Measurements from ENCODE around the gene ZC2HC1C. TPM values are rescaled to one million over a fixed set of nuclear protein-coding genes. Genes with fewer than 3 reads are reported as not detected.

ZC2HC1C gene
- polyA plus RNA-seq, 1 donor (not counting 4 experiments of a cell fraction or from before 2014, with no cell fraction given), result 0.68 TPM

DNA sequence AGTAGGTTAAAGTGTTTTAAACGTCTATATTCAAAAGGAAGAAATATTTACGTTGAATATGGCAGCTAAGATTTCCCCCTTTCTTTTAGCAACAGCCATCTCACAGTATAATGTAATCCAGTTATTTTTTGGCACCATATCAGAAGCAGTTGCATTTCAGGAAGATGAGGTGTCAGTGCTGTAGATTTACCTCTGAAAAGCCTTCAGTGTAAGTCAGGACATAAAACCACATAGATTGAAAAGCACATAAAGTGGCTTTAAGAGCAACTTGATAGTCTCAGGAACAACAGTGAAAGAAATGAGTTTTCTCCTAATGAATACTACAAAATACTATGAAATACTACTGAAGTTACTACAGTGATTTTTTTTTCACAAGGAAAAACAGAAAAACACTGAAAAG lies 25.1 kb upstream of the ZC2HC1C start:
- Histone ChIP-seq H3K36me3 (ENCODE audit: control insufficient read depth in 2 of 2, extremely low read depth in 1 of 2, insufficient read depth in 2 of 2, low read length in 2 of 2) (peaks cover 1 to 8% of the 10 kb centered on the region in 2 experiments), H3K79me2 (ENCODE audit: control insufficient read depth, insufficient read depth, low read length) (no peaks in the 10 kb centered on the region), H3K4me1 (ENCODE audit: control insufficient read depth, extremely low read depth, insufficient read depth, low read length) (peaks cover 22% of the 10 kb centered on the region), H3K27me3 (ENCODE audit: control insufficient read depth, extremely low read depth, insufficient read depth, low read length) (no peaks in the 10 kb centered on the region), H3K9me3 (ENCODE audit: control insufficient read depth, low read depth, low read length) (no peaks in the 10 kb centered on the region), H2AFZ (ENCODE audit: control insufficient read depth, low read length) (no peak overlapping the region), H3K9me1 (ENCODE audit: control insufficient read depth, extremely low read depth, insufficient read depth, low read length) (no peaks in the 10 kb centered on the region), H3K4me3 (ENCODE audit: control insufficient read depth in 2 of 3, extremely low read depth in 1 of 3, insufficient read depth in 2 of 3, low read depth in 1 of 3, low read length in 3 of 3) (no peak overlapping the region), H3K9ac (ENCODE audit: control insufficient read depth, extremely low read depth, insufficient read depth, low read length) (no peak overlapping the region), H3K27ac (ENCODE audit: control insufficient read depth, insufficient read depth, low read length) (peak overlapping the region; percentile 34), H4K20me1 (ENCODE audit: control insufficient read depth, extremely low read depth, insufficient read depth, low read length) (no peaks in the 10 kb centered on the region), H3K4me2 (ENCODE audit: control insufficient read depth, extremely low read depth, insufficient read depth, low read depth, low read length) (peak overlapping the region; percentile 45)
- DNase-seq (ENCODE audit: low read depth, low spot score) (no peak), FAIRE-seq (peak; percentile 23)
- dilution Hi-C loops (cut with MboI; ENCODE audit: extremely low pct_ligation_motif_present, low sequenced_read_pairs), result no loop called here
- TF ChIP-seq, protein P1, sequence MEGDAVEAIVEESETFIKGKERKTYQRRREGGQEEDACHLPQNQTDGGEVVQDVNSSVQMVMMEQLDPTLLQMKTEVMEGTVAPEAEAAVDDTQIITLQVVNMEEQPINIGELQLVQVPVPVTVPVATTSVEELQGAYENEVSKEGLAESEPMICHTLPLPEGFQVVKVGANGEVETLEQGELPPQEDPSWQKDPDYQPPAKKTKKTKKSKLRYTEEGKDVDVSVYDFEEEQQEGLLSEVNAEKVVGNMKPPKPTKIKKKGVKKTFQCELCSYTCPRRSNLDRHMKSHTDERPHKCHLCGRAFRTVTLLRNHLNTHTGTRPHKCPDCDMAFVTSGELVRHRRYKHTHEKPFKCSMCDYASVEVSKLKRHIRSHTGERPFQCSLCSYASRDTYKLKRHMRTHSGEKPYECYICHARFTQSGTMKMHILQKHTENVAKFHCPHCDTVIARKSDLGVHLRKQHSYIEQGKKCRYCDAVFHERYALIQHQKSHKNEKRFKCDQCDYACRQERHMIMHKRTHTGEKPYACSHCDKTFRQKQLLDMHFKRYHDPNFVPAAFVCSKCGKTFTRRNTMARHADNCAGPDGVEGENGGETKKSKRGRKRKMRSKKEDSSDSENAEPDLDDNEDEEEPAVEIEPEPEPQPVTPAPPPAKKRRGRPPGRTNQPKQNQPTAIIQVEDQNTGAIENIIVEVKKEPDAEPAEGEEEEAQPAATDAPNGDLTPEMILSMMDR (optimal IDR thresholded peaks at IDR 0.05 in 1 of 3, IDR thresholded peaks at IDR 0.05 in 1 of 3, conservative IDR thresholded peaks at IDR 0.05 in 1 of 3; ENCODE audit: extremely low read depth in 1 of 3, insufficient read depth in 2 of 3, low read length in 3 of 3), result no peak
- no peak for TF ChIP-seq EZH2 (IDR thresholded peaks at IDR 0.05; ENCODE audit: low read length)

DNA sequence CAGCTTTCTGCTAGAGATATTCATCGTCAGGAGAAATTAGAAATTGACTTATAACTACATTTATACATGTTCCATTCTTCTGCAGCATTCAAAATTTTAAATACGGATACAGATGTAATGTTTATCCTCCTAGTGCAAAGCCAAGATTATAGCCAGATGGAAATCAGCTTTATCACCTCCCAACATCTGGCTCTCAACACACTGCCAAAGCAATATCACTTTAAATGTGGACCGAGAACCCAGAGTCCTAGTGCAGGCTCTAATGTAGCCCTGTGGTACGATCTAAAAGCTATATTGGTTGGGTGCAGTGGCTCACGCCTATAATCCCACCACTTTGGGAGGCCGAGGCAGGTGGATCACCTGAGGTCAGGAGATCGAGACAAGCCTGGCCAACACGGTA lies 24.7 kb upstream of the ZC2HC1C start:
- dilution Hi-C loops (cut with MboI; ENCODE audit: extremely low pct_ligation_motif_present, low sequenced_read_pairs), result no loop called here
- Histone ChIP-seq H3K9ac (ENCODE audit: control insufficient read depth, extremely low read depth, insufficient read depth, low read length) (no peak overlapping the region), H3K9me3 (ENCODE audit: control insufficient read depth, low read depth, low read length) (no peaks in the 10 kb centered on the region), H4K20me1 (ENCODE audit: control insufficient read depth, extremely low read depth, insufficient read depth, low read length) (no peaks in the 10 kb centered on the region), H3K27me3 (ENCODE audit: control insufficient read depth, extremely low read depth, insufficient read depth, low read length) (no peaks in the 10 kb centered on the region), H3K9me1 (ENCODE audit: control insufficient read depth, extremely low read depth, insufficient read depth, low read length) (no peaks in the 10 kb centered on the region), H3K79me2 (ENCODE audit: control insufficient read depth, insufficient read depth, low read length) (peaks cover 3% of the 10 kb centered on the region), H3K27ac (ENCODE audit: control insufficient read depth, insufficient read depth, low read length) (peak overlapping the region; percentile 34), H3K36me3 (ENCODE audit: control insufficient read depth in 2 of 2, extremely low read depth in 1 of 2, insufficient read depth in 2 of 2, low read length in 2 of 2) (peaks cover 3 to 12% of the 10 kb centered on the region in 2 experiments), H3K4me2 (ENCODE audit: control insufficient read depth, extremely low read depth, insufficient read depth, low read depth, low read length) (peak overlapping the region; percentile 45), H3K4me1 (ENCODE audit: control insufficient read depth, extremely low read depth, insufficient read depth, low read length) (peaks cover 22% of the 10 kb centered on the region), H2AFZ (ENCODE audit: control insufficient read depth, low read length) (no peak overlapping the region), H3K4me3 (ENCODE audit: control insufficient read depth in 2 of 3, extremely low read depth in 1 of 3, insufficient read depth in 2 of 3, low read depth in 1 of 3, low read length in 3 of 3) (no peak overlapping the region)
- no peak for DNase-seq (ENCODE audit: low read depth, low spot score)
- no peak for FAIRE-seq
- TF ChIP-seq, protein P1 (optimal IDR thresholded peaks at IDR 0.05 in 1 of 3, IDR thresholded peaks at IDR 0.05 in 1 of 3, conservative IDR thresholded peaks at IDR 0.05 in 1 of 3; ENCODE audit: extremely low read depth in 1 of 3, insufficient read depth in 2 of 3, low read length in 3 of 3), result no peak
- TF ChIP-seq EZH2 (IDR thresholded peaks at IDR 0.05; ENCODE audit: low read length), result no peak
